Embryonic facial prominence (tissue), 1 donor: ENCODE results near the gene SLC25A41.
A peak's percentile ranks its signal among the peaks of the same experiment; 100 is the strongest.
"Not testable (repeated sequence)": the region's sequence is repeated elsewhere in the genome, so short reads cannot be mapped to it uniquely, and the experiment has no call there.

Source experiments
- DNase-seq: peaks from one replicate; pipeline ENCODE4 v3.0.0-alpha.2; 2016; ENCODE audit errors: extremely low spot score

SLC25A41 gene

GRCh38 chr19:6428692-6429418 lies 4.7 kb downstream of the SLC25A41 start:
- DNase-seq, result not testable (repeated sequence)

GRCh38 chr19:6427131-6427530 lies 6.4 kb downstream of the SLC25A41 start:
- DNase-seq, result no peak

- no peak for DNase-seq
These were observed 7.6 kb downstream of the SLC25A41 start for GRCh38 chr19:6425732-6426620.

DNA sequence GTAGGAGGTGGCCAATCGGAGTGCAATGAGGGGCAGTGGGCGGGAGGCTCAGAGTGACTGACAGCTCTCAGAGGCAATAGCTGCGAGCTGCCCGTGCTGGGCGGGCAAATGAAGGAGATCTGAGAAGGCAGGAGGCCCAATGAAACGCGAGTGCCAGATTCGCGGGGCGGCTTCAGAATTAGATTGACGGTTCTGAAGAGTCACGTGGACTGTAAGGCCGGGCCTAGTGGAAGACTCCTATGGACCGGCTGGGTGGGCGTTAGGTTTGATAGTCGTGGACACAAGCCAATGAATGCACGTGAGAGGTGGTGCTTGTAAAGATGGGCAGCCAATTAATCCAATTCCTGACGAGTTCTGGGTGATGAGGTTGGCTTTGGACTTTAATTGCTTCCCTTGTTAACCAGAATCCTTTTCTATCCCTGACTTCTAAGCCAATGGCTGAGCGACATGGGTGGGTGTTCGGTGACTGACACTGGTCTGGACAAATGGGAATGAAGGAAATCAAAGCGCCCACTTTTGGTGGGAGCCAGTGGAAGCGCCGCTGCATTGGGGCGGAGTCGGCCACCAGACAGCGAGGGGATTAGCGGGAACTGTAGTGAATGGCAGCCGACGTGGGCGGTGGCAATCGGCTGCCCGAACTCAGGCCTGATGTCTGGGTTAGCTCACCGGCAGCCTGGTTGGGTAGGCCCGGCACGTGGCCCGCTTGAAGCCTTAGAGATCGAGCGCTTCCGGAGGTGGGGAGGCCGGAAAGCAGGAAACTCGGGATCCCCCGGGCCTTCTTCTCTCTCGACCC lies 8.4 kb downstream of the SLC25A41 start:
- peak; percentile 100 for DNase-seq

GRCh38 chr19:6424195-6424938 lies 9.2 kb downstream of the SLC25A41 start, which contains the start of gene KHSRP:
Gene KHSRP, minus strand, starts transcription at chr19:6424811. Its CDS starts 110 bp downstream, at chr19:6424701.
- DNase-seq, result no peak

DNA sequence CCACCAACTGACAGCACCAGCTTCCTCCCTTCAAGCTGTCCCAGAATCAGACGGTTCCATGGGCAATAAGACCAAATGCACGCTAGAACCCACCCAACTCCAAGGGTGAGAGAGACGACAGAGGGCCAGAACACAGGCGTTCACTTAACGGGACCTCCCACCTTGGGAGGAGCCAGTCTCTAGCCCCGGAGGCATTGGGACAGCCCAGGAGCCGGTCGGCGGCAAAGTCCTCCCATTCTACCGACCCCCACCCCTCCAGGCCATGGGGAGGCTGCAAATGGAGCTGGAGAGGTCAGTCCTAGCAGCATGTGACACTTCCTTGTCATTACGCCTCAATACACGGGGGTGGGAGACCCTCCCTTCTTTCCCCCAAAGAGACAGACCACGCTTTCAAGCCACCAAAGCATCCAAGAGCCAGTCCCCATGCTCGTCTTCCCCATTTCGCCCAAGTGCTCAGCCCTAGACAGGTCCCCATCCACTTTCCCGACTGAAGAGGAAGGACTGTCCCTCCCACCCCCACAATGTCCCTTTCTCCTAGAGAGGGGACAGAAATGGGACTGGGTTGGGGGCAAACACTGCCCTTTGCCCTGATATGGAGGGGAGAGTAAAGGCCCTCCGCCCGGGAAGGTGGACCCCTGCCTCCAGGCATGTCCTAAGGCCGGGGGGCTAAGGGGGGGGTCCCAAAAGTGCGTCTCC lies 9.9 kb downstream of the SLC25A41 start:
- DNase-seq, result no peak

- no peak for DNase-seq
These were observed 12.2 kb downstream of the SLC25A41 start for GRCh38 chr19:6421075-6422014.

- no peak for DNase-seq
These were observed 15.0 kb downstream of the SLC25A41 start for GRCh38 chr19:6418562-6418932.

DNA sequence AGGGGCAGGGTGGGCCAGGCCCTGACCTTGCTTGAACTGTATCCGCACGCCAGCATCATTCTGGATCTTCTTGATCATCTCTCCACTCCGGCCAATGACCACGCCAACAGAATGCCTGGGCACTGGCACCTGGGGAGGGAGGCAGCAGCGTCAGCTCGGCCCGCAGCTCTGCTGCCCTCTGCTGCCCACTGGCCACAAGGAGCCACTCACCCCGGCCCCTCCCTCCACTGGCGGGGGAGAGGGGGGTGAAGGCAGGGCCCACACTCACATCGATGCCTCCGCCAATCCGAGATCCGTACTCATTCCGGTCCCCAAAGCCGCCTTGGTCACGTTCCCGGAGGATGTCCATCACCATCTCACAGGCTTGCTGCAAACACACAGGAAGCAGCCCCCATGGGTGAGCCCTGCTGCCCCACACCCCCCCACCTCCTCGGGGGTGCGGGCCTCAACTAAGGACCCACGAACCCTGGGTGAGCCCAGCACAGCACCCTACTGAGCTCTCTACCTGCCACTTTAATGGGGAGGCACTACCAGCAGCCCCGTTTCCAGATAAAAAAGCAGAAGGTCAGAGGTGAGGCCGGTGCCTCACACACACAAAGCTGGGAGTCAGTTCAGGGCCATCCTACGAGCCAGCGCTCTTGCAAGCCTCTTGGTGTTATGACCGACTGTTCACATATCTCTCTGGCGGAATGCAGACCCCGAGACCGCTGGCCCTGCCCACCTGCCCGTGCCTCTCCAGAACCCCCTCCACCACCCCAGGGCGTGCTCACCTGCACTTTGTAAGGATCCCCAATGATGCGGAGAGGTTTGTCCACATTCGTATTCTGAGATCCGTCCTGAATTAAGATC lies 15.6 kb downstream of the SLC25A41 start:
- DNase-seq, result no peak

DNA sequence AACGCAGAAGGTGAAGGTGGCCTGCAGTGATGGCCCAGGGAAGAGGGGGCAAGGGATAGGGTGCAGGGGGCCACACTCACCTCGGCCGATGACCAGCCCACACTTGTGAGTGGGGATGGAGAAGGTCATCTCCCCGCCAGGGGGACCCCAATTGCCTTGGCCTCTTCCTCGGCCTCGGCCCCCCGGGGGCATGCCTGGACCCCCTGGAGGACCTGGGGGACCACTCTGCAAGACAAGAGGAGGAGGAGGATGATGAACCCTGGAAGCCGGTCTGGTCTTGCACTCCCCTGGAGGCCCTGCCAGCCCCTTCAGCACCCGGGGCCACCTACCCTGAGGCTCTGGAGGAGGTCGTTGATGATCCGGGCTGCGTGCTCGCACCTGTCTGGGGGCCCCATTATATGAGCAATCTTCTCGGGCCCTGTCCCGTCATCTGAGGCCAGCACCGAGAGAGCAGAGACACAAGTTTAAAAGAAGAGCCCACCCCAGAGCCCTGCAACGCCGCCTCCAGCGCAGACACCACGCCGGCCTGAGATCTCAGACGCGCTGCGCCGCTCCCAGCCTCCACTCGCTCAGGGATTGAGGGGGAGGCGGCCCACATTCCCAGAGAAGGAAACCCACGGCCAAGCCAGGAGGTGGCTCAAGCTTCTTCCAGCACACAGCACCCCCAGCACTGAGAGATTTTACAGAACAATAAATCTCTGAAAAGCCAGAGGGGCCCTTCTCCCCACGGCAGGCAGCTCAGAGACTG lies 16.7 kb downstream of the SLC25A41 start:
- DNase-seq, result no peak

DNA sequence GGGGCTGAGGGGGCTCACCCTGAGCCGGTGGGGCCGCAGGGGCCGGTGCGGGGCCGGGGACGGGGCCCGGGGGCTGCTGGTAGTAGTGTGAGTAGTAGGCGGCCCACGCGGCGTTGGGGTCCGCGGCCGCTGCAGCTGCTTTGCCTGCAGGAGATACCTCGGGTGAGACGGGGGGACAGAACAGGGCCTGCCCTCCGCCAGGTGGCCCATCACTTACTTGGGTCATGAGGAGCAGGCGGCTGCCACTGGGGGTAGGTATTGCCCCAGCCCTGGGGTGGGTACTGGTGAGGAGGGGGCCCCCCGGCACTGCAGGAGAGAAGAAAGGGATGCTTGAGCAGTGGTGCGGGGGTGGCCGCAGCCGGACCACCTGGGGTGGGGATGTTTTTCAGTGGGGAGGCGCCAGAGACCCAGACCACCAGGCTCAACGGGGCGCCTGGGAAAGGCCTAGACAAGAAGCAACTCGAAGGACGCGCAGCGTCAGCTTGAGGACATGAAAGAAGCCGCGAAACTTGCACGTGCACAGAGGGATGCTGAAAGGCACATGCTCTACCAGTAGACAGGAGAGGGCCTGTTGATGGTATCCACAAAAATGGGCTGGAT lies 17.9 kb downstream of the SLC25A41 start:
- no peak for DNase-seq

DNA sequence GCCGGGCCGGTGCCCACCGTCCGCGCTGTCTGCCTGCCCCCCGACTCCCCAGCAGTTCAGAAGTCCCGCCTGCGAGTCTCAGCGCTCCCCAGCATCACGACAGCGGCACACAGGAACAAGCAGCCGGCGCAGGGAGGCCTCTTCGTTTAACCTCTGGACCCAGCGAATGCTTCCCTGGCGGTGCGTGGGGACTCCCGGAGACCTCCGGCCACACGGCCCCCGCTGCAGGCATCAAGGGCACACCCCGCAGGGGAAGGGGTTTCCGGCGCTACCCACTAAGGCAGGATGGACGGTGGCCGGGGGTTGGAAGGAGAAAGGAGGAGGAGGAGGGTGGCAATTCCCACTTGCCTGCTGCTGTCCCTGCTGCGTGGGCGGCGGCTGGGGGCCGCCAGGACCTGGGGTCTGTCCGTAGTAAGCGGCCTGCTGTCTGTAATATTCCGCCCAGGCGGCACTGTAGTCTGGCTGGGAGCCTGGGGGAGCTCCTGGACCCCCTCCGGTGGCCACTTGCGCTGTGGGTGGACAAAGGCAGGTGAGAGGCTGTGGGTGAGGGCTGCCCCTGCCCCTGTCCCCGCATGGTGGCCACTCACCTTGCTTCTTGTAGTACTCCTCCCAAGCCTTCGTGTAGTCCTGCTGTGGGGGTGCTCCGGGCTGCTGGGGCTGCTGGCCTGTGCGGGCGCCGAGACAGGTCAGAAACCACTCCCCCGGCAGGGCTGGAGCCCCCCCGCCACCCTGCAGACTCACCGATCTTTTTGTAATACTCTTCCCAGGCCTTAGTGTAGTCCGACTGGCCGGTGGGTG lies 18.6 kb downstream of the SLC25A41 start:
- DNase-seq, result no peak

DNA sequence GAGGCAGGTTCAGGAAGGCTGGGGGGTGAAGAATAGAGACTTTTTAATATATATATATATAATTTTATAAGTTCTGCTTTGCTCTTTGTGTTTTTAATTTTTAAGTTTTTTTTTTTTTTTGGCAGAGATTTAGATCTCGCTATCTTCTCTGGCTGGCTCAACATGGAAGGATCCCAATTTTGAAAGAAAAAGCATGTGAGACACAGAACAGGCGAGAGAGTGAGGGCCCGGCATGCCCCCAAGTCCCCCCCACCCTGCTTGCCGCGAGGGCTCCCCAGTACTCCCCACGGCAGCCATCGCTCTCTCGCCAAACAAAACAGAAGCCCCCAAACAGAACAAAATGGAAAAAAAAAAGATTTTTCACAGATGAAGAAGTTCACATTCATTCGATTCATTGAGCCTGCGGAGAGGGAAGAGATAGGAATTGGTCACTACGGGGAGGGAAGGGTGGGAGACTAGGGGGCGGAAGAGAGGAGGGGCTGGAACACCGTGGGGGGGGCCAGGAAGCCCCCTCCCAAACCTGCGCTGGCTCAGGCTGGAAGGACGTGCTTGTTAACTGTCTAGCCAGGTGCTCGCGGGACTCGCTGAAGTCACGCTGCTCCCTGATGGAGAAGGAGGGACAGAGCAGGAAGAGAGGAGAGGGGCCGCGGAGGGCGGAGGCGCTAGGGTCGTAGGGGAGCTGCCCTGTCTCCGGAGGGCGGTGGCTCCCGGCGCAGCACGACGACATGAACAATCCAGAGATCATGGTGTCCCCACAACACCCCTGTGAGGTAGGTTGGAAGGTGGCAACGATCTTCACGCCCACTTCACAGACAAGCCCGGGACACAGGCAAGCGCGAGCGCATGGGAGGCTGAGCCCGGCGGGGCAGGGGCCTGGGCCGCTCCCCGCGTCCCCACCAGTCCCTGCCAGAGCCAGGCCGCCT lies 19.6 kb downstream of the SLC25A41 start:
- DNase-seq, result no peak

GRCh38 chr19:6413291-6413690 lies 20.3 kb downstream of the SLC25A41 start:
- no peak for DNase-seq

- no peak for DNase-seq
These were observed 21.0 kb downstream of the SLC25A41 start for GRCh38 chr19:6412447-6413091.
